H1 (cell line): ENCODE results near the gene RAB24. TPM values are rescaled to one million over a fixed set of nuclear protein-coding genes. Genes with fewer than 3 reads are reported as not detected.

Source experiments
- CTCF ChIA-PET: fragments of 300-600 bp; sonication (Branson Sonifier 250); formaldehyde crosslinking; loops from one replicate; lab custom pipeline; 2021; ENCODE audit not compliant: partially characterized antibody; lab: Charles Lee
- POLR2A ChIA-PET: fragments of 300-600 bp; sonication (Branson Sonifier 250); formaldehyde crosslinking; loops from one replicate; lab custom pipeline; 2021; ENCODE audit warnings: inconsistent platforms; ENCODE audit not compliant: partially characterized antibody; lab: Charles Lee
- DNase-seq, 2 experiments: peaks; one replicate each; pipeline versions ENCODE4 v3.0.0 to v3.0.0-alpha.2; 2010 to 2022; ENCODE audit warnings: low spot score in 2 of 2, low read depth in 1 of 2, mixed read lengths in 1 of 2
- FAIRE-seq: peaks from 2 replicates; lab custom pipeline; 2011; peaks lifted over from hg19 to GRCh38; lab: Jason Lieb, UNC
- H2AFZ ChIP-seq: 2 replicates; pipeline ENCODE4 v1.8.1; 2012; ENCODE audit warnings: low read length, inconsistent platforms
- H2AK5ac ChIP-seq: 2 replicates; pipeline ENCODE4 v1.6.1; 2013; ENCODE audit warnings: low read depth, low read length
- H2BK120ac ChIP-seq: replicated peaks from 2 replicates; pipeline ENCODE3; 2013; ENCODE audit warnings: low read depth, low read length, inconsistent platforms
- H2BK12ac ChIP-seq: 2 replicates; pipeline ENCODE4 v1.6.1; 2013; ENCODE audit warnings: low read depth, low read length
- H2BK15ac ChIP-seq: 2 replicates; pipeline ENCODE4 v1.6.1; 2013; ENCODE audit warnings: low read length
- H2BK20ac ChIP-seq: 2 replicates; pipeline ENCODE4 v1.6.1; 2013; ENCODE audit warnings: low read length
- H2BK5ac ChIP-seq: 2 replicates; pipeline ENCODE4 v1.6.1; 2013; ENCODE audit warnings: low read depth, low read length
- H3K14ac ChIP-seq: 2 replicates; pipeline ENCODE4 v1.6.1; 2013; ENCODE audit warnings: inconsistent platforms; ENCODE audit not compliant: insufficient read length
- H3K18ac ChIP-seq: 2 replicates; pipeline ENCODE4 v1.6.1; 2013; ENCODE audit warnings: low read length; ENCODE audit errors: extremely low read depth
- H3K23ac ChIP-seq: 2 replicates; pipeline ENCODE4 v1.6.1; 2013; ENCODE audit warnings: inconsistent platforms; ENCODE audit not compliant: insufficient read length
- H3K23me2 ChIP-seq: 2 replicates; pipeline ENCODE4 v1.6.1; 2013; ENCODE audit warnings: low read depth, low read length
- H3K27ac ChIP-seq: 2 replicates; pipeline ENCODE4 v1.6.1; 2011; ENCODE audit warnings: low read depth, low read length, inconsistent platforms
- H3K27me3 ChIP-seq, 4 experiments: replicated peaks in 1 of 4; 1 replicate in 1 of 4; 2 replicates in 3 of 4; pipeline versions ENCODE4 v1.6.1 to v1.8.1; 2011 to 2013; ENCODE audit warnings: low read length in 3 of 4, mild to moderate bottlenecking in 3 of 4, inconsistent platforms in 2 of 4, mixed read lengths in 2 of 4, moderate library complexity in 1 of 4; ENCODE audit not compliant: control insufficient read depth in 3 of 4, insufficient read depth in 3 of 4; ENCODE audit errors: extremely low read depth in 1 of 4
- H3K36me3 ChIP-seq, 4 experiments: 2 replicates each; pipeline versions ENCODE4 v1.6.1 to v1.8.1; 2011 to 2013; ENCODE audit warnings: mild to moderate bottlenecking in 4 of 4, low read length in 3 of 4, moderate library complexity in 2 of 4, control low read depth in 1 of 4, inconsistent platforms in 1 of 4; ENCODE audit not compliant: insufficient read depth in 4 of 4, control insufficient read depth in 2 of 4
- H3K4ac ChIP-seq: replicated peaks from 2 replicates; pipeline ENCODE3; 2013; ENCODE audit warnings: low read length, low read depth, mixed read lengths, inconsistent platforms; ENCODE audit not compliant: insufficient read length
- H3K4me1 ChIP-seq, 4 experiments: replicated peaks in 1 of 4; 1 replicate in 1 of 4; 2 replicates in 3 of 4; pipeline versions ENCODE4 v1.6.1 to v1.8.1; 2011 to 2013; ENCODE audit warnings: low read length in 3 of 4, inconsistent platforms in 2 of 4, mixed read lengths in 1 of 4; ENCODE audit not compliant: insufficient read depth in 4 of 4, control insufficient read depth in 3 of 4
- H3K4me2 ChIP-seq, 2 experiments: 2 replicates each; pipeline versions ENCODE4 v1.6.1 to v1.8.1; 2011 to 2013; ENCODE audit warnings: low read depth in 2 of 2, low read length in 2 of 2, control low read depth in 1 of 2, inconsistent platforms in 1 of 2, mild to moderate bottlenecking in 1 of 2; ENCODE audit not compliant: insufficient read depth in 1 of 2
- H3K4me3 ChIP-seq, 4 experiments: fragments of 200-600, 300-600 bp in 1 of 4; sonication (generic), shearing (Covaris generic), sonication (Bioruptor Twin) in 1 of 4; 2 replicates each; pipeline versions ENCODE4 v1.5.1 to v1.8.1; 2011 to 2016; ENCODE audit warnings: low read length in 4 of 4, low read depth in 3 of 4, control low read depth in 2 of 4, inconsistent platforms in 2 of 4, mild to moderate bottlenecking in 2 of 4, mixed read lengths in 1 of 4, moderate library complexity in 1 of 4; ENCODE audit not compliant: insufficient read depth in 2 of 4; ENCODE audit errors: extremely low read depth in 1 of 4
- H3K56ac ChIP-seq: replicated peaks from 2 replicates; pipeline ENCODE3; 2013; ENCODE audit warnings: low read depth, mild to moderate bottlenecking, mixed read lengths, low read length, inconsistent platforms; ENCODE audit not compliant: insufficient read length
- H3K79me1 ChIP-seq: 2 replicates; pipeline ENCODE4 v1.6.1; 2013; ENCODE audit warnings: low read depth, low read length, control low read depth
- H3K79me2 ChIP-seq, 2 experiments: 2 replicates each; pipeline versions ENCODE4 v1.6.1 to v1.8.1; 2012 to 2013; ENCODE audit warnings: low read length in 2 of 2, mild to moderate bottlenecking in 2 of 2, inconsistent platforms in 1 of 2; ENCODE audit not compliant: insufficient read depth in 2 of 2, control insufficient read depth in 1 of 2
- H3K9ac ChIP-seq, 4 experiments: replicated peaks in 1 of 4; 1 replicate in 1 of 4; 2 replicates in 3 of 4; pipeline versions ENCODE4 v1.6.1 to v1.8.1; 2011 to 2013; ENCODE audit warnings: low read depth in 3 of 4, low read length in 3 of 4, control low read depth in 2 of 4, mild to moderate bottlenecking in 2 of 4, moderate library complexity in 2 of 4, inconsistent platforms in 1 of 4; ENCODE audit errors: extremely low read depth in 1 of 4
- H3K9me3 ChIP-seq, 2 experiments: 2 replicates each; pipeline versions ENCODE4 v1.6.1 to v1.8.1; 2012 to 2013; ENCODE audit warnings: mild to moderate bottlenecking in 2 of 2, moderate library complexity in 2 of 2, control low read depth in 1 of 2, inconsistent platforms in 1 of 2, low read depth in 1 of 2, low read length in 1 of 2, mixed read lengths in 1 of 2; ENCODE audit not compliant: insufficient read depth in 2 of 2
- H4K20me1 ChIP-seq, 2 experiments: replicated peaks in 1 of 2; 2 replicates each; pipeline versions ENCODE3 to v1.8.1; 2011 to 2013; ENCODE audit warnings: inconsistent platforms in 2 of 2, low read length in 2 of 2, mild to moderate bottlenecking in 1 of 2; ENCODE audit not compliant: insufficient read depth in 2 of 2, control insufficient read depth in 1 of 2
- H4K5ac ChIP-seq: 2 replicates; pipeline ENCODE4 v1.6.1; 2013; ENCODE audit warnings: low read length, low read depth, mixed read lengths, inconsistent platforms; ENCODE audit not compliant: insufficient read length
- H4K8ac ChIP-seq: 2 replicates; pipeline ENCODE4 v1.8.0; 2013; ENCODE audit warnings: mild to moderate bottlenecking, moderate library complexity, low read length, inconsistent platforms; ENCODE audit not compliant: insufficient read depth; ENCODE audit errors: extremely low read depth
- H4K91ac ChIP-seq: replicated peaks from 2 replicates; pipeline ENCODE3; 2013; ENCODE audit warnings: low read length, mixed read lengths, inconsistent platforms; ENCODE audit not compliant: insufficient read length
- ASH2L ChIP-seq: fragments of 200-600, 300-600 bp; sonication (generic); IDR thresholded peaks from one replicate; pipeline ENCODE4 v1.7.1; 2017; ENCODE audit warnings: low read length
- BRCA1 ChIP-seq: IDR thresholded peaks from 2 replicates; pipeline ENCODE4 v1.6.1; 2012; ENCODE audit warnings: low read depth, low read length, improper control_type of control experiment
- CBX8 ChIP-seq: fragments of 300-800, 300-1000 bp; sonication (generic); IDR thresholded peaks from 2 replicates; pipeline ENCODE4 v1.7.1; 2016; ENCODE audit warnings: low read depth, low read length, borderline replicate concordance
- CEBPB ChIP-seq: IDR thresholded peaks from 2 replicates; pipeline ENCODE4 v1.6.1; 2012; ENCODE audit warnings: low read depth, low read length
- CTCF ChIP-seq, 3 experiments: IDR thresholded peaks; 1 replicate in 2 of 3; 2 replicates in 1 of 3; pipeline versions ENCODE4 v1.5.1 to v1.6.1; 2011; ENCODE audit warnings: low read length in 3 of 3, mild to moderate bottlenecking in 3 of 3, inconsistent platforms in 2 of 3, low read depth in 1 of 3, moderate library complexity in 1 of 3; ENCODE audit not compliant: insufficient read depth in 1 of 3; ENCODE audit errors: control extremely low read depth in 1 of 3
- E2F6 ChIP-seq: IDR thresholded peaks from 2 replicates; pipeline ENCODE4 v1.6.1; 2012; ENCODE audit warnings: inconsistent platforms
- EP300 ChIP-seq, 2 experiments: IDR thresholded peaks; 1 replicate in 1 of 2; 2 replicates in 1 of 2; pipeline ENCODE4 v1.6.1; 2011 to 2012; ENCODE audit warnings: low read depth in 2 of 2, low read length in 2 of 2, mild to moderate bottlenecking in 2 of 2, borderline replicate concordance in 1 of 2, inconsistent platforms in 1 of 2, moderate library complexity in 1 of 2
- KDM1A ChIP-seq: fragments of 200-600, 300-600 bp; sonication (generic); IDR thresholded peaks from 2 replicates; pipeline ENCODE4 v1.7.1; 2016; ENCODE audit warnings: mild to moderate bottlenecking, low read length, borderline replicate concordance
- PHF8 ChIP-seq: fragments of 200-600 bp; sonication (generic); conservative IDR thresholded peaks from 2 replicates; pipeline ENCODE4 v1.7.1; 2012; ENCODE audit warnings: low read depth, mild to moderate bottlenecking, inconsistent platforms, low read length, moderate library complexity
- SP4 ChIP-seq: IDR thresholded peaks from 2 replicates; pipeline ENCODE4 v1.6.1; 2012; ENCODE audit warnings: low read length, inconsistent platforms
- WGBS, 2 experiments: shearing (Covaris generic) in 1 of 2; methylation state at CpG; one replicate each; pipeline versions ENCODE4 v1.1.6 to v1.1.7; 2013 to 2015; ENCODE audit warnings: low lambda C conversion rate in 2 of 2, mixed read lengths in 2 of 2, inconsistent platforms in 1 of 2, low coverage in 1 of 2, missing lambda C conversion rate in 1 of 2; ENCODE audit not compliant: insufficient replicate concordance in 2 of 2, insufficient coverage in 1 of 2, insufficient read length in 1 of 2; ENCODE audit errors: extremely low coverage in 1 of 2, missing lambda C conversion rate in 1 of 2; 5-methylcytosine and 5-hydroxymethylcytosine counted together
- polyA plus RNA-seq, 7 experiments: library from polyadenylated mRNA; depleted of rRNA in 3 of 7; stranded (reverse) in 5 of 7; unstranded in 2 of 7; fragments of >200 nt in 5 of 7; fragments of 200-250 nt in 2 of 7; gene quantifications; 1 replicate in 5 of 7; 2 replicates in 1 of 7; 4 replicates in 1 of 7; pipeline versions ENCODE4 v1.2.1 to v1.2.3, GENCODE V29; 2011 to 2013; ENCODE audit warnings: missing spikeins in 2 of 7, mixed read lengths in 2 of 7
- total RNA-seq: library from RNA; stranded (reverse); fragmentation: NEBNext Ultra II Directional; extraction: Animal tissue kit (Norgen Biotek cat#: 25700); gene quantifications from 2 replicates; pipeline ENCODE4 v1.2.1, GENCODE V29; 2021

The RAB24 gene
- total and polyA plus RNA-seq, 2 of the 8 experiments (the other 6 are each of a cell fraction or from before 2014, with no cell fraction given), result 18.8 to 33.8 TPM

- peaks cover 0 to 7% (median 2%) of the 10 kb centered on the region in 4 experiments; a peak in 5 of 7 replicates for H3K4me1 ChIP-seq
- no peak overlapping the region for H2BK15ac ChIP-seq
- peaks cover 9 to 25% (median 18%) of the 10 kb centered on the region in 4 experiments for H3K36me3 ChIP-seq
- no peak overlapping the region for H2BK5ac ChIP-seq
- no peak overlapping the region for H2BK12ac ChIP-seq
- H2AFZ ChIP-seq, result no peak overlapping the region
- no peak overlapping the region for H4K8ac ChIP-seq
- H3K9me3 ChIP-seq, result no peaks in the 10 kb centered on the region
- no peak overlapping the region for H3K4me2 ChIP-seq
- H3K4me3 ChIP-seq, result no peak overlapping the region
- H4K5ac ChIP-seq, result no peak overlapping the region
- DNase-seq (no peak), FAIRE-seq (no peak)
- H4K91ac ChIP-seq, result no peak overlapping the region
- no peak overlapping the region for H3K18ac ChIP-seq
- H3K27ac ChIP-seq, result no peak overlapping the region
- no peak overlapping the region for H3K14ac ChIP-seq
- H3K23me2 ChIP-seq, result no peaks in the 10 kb centered on the region
- H2AK5ac ChIP-seq, result no peak overlapping the region
- POLR2A ChIA-PET, result interaction anchor here (1.2 to 2.5 kb wide), 2 partner anchors 17 to 22 kb away, joined by 3 to 7 read pairs; partner anchors contain the start of gene LMAN2
- H3K56ac ChIP-seq, result no peak overlapping the region
- no peak overlapping the region for H2BK120ac ChIP-seq
- no peak overlapping the region for H2BK20ac ChIP-seq
- no peak overlapping the region for H3K23ac ChIP-seq
- WGBS, 2 experiments, result 96% methylated on average over 6 of the region's 6 CpGs; no CpG with 5 or more reads in 1 of the 2 experiments
- peaks cover 0 to 6% of the 10 kb centered on the region in 2 experiments for H4K20me1 ChIP-seq
- no peaks in the 10 kb centered on the region for H3K79me1 ChIP-seq
- H3K27me3 ChIP-seq, result no peaks in the 10 kb centered on the region
- no peak overlapping the region for H3K4ac ChIP-seq
- no peak overlapping the region for H3K9ac ChIP-seq
- H3K79me2 ChIP-seq, result no peaks in the 10 kb centered on the region
- CTCF ChIA-PET, result interaction anchor here (0.8 to 10.3 kb wide), 3 partner anchors 13 to 60 kb away, joined by 3 to 100 read pairs (median 7); no protein-coding TSS in a partner anchor
- TF ChIP-seq CBX8 (no peak), CEBPB (no peak), SP4 (no peak), CTCF (IDR thresholded peaks at IDR 0.05; ENCODE audit: control extremely low read depth in 1 of 3, insufficient read depth in 1 of 3, low read depth in 1 of 3, low read length in 3 of 3) (no peak), ASH2L (no peak), BRCA1 (no peak), E2F6 (no peak), KDM1A (no peak), EP300 (IDR thresholded peaks at IDR 0.05; ENCODE audit: borderline replicate concordance in 1 of 2, low read depth in 2 of 2, low read length in 2 of 2) (no peak), PHF8 (no peak)
Observed at GRCh38 chr5:177329883-177330282, 26.4 kb upstream of the RAB24 start.
